GM12891 (cell line): ENCODE measurements around the gene SP100.
"Not testable (repeated sequence)": the region's sequence is repeated elsewhere in the genome, so short reads cannot be mapped to it uniquely, and the experiment has no call there.

ENCODE experiments used
- DNase-seq: peaks from one replicate; pipeline ENCODE4 v3.0.0; 2011; ENCODE audit warnings: low spot score; ENCODE audit not compliant: insufficient read length
- FAIRE-seq: peaks from 2 replicates; lab custom pipeline; 2011; peaks lifted over from hg19 to GRCh38; lab: Jason Lieb, UNC
- PAX5 ChIP-seq: IDR thresholded peaks from 2 replicates; pipeline ENCODE4 v1.6.1; 2011; ENCODE audit warnings: low read length, moderate library complexity, mild to moderate bottlenecking; ENCODE audit not compliant: insufficient read depth, severe bottlenecking
- POLR2A ChIP-seq: IDR thresholded peaks from 2 replicates; pipeline ENCODE4 v1.6.1; 2011; ENCODE audit warnings: low read depth, low read length, control low read depth
- POLR2AphosphoS5 ChIP-seq: IDR thresholded peaks from 2 replicates; pipeline ENCODE4 v1.6.1; 2011; ENCODE audit warnings: low read depth, low read length, control low read depth
- POU2F2 ChIP-seq: IDR thresholded peaks from 2 replicates; pipeline ENCODE4 v1.6.1; 2011; ENCODE audit warnings: low read depth, mild to moderate bottlenecking, control low read depth, low read length, moderate library complexity
- SPI1 ChIP-seq: IDR thresholded peaks from 2 replicates; pipeline ENCODE4 v1.6.1; 2011; ENCODE audit warnings: low read depth, low read length, control low read depth
- TAF1 ChIP-seq: IDR thresholded peaks from 2 replicates; pipeline ENCODE4 v1.6.1; 2011; ENCODE audit warnings: low read depth, low read length, control low read depth

SP100 gene

GRCh38 chr2:230455005-230455684 is 39.1 kb downstream of the SP100 start:
- DNase-seq: no peak
- peak; percentile 52 for FAIRE-seq

DNA sequence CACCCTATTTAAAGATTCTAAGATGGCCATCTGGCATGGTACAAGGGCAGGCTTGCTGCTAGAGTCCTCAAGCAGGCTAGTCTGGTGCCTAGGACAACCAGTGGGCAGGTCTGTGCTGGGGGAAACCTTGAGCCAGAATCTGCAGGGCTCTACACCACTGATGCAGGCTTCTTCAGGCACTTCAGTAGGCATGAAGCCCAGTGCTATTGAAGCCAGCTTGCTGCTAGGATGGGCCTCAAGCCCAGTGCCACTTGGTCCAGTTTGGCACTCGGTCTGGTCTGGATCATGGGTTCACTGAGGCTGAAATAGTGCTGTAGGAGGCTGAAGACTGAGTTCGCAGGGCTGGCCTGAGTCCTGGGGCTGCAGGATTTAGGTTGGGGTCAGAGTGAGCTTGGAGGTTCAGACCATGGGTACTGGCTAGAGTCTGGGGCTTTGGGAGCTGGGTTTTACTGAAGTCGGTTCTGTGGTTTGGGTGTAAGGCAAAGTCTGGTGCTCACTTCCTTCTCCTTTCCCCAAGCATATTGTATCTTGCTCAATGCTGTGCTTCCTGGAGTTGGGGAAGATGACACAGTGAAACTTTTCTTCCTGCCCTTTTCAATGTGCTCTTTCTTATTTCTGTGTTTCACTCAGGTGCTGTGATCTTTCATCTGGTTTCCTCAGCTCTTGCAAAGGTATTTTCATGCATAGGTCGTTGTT is 41.2 kb downstream of the SP100 start:
- peak; percentile 80 for FAIRE-seq
- TF ChIP-seq POLR2AphosphoS5 (peak; percentile 52; the same call in 1 of the 2 replicates), SPI1 (peak; percentile 55), PAX5 (no peak)
- no peak for DNase-seq

More at GRCh38 chr2:230455005-230455684, 39.1 kb downstream of the SP100 start:
- TF ChIP-seq PAX5 (no peak), POU2F2 (no peak), TAF1 (no peak), POLR2A (no peak), SPI1 (no peak), POLR2AphosphoS5 (no peak)

DNA sequence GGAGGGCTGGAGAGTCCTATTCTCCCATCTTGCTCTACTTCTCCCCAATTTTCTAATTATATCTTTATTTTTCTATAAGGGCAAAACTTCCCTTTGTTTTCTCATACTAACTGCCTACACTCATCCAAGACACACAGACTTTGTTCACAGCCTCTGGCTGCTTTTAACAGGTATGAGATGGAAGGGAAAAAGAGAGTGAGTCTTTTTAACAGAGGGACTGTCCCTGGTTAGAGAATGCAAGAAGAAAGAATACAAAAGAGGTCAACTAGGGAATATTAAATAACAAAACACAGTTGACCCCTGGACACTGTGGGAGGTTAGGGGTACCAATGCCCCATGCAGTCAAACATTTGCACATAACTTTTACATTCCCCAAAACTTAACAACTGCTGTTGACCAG is 41.8 kb downstream of the SP100 start:
- FAIRE-seq (peak; percentile 75), DNase-seq (no peak)
- TF ChIP-seq POLR2A (no peak), TAF1 (no peak), PAX5 (no peak), POLR2AphosphoS5 (no peak), SPI1 (no peak), POU2F2 (no peak)

GRCh38 chr2:230459216-230459615 is 43.2 kb downstream of the SP100 start:
- DNase-seq (no peak), FAIRE-seq (peak; percentile 43)
- peak; percentile 54; the same call in 1 of the 2 replicates for TF ChIP-seq SPI1
- TF ChIP-seq POLR2AphosphoS5: 0 out of 2 replicates have a peak, but pooled peaks have one; percentile 44
- TF ChIP-seq POU2F2: no peak

DNA sequence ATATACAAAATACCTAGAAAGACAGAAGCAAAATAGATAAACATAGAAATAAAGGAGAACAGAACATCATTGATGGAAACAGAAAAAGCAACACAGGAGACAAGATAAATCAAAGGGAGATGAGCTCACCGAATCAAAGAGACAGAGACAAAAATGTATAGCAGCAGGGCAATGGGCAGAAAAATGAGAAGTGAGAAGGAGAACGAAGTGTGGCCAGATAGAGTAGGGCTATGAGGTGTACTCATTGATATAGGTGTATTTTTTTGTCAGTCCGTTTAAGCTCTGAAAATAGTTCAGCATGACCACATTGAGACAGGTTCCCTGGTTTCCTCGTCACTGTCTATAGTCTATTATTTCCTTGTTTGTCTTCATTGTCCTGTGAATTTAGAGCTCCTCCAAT is 55.1 kb downstream of the SP100 start:
- DNase-seq (no peak), FAIRE-seq (peak; percentile 94)
- peak; percentile 28; the same call in 1 of the 2 replicates for TF ChIP-seq POLR2AphosphoS5
- peak; percentile 37 for TF ChIP-seq POLR2A
- no peak for TF ChIP-seq TAF1
- TF ChIP-seq POU2F2: no peak; the same call in 1 of the 2 replicates
- TF ChIP-seq PAX5: no peak
- peak; percentile 93 for TF ChIP-seq SPI1

GRCh38 chr2:230472621-230473018 is 56.6 kb downstream of the SP100 start:
- TF ChIP-seq TAF1 (no peak), POLR2AphosphoS5 (peak; percentile 59; the same call in 1 of the 2 replicates), POU2F2 (peak; percentile 62; the same call in 1 of the 2 replicates), POLR2A (no peak), PAX5 (no peak)
- DNase-seq: no peak
- peak; percentile 65 for FAIRE-seq

DNA sequence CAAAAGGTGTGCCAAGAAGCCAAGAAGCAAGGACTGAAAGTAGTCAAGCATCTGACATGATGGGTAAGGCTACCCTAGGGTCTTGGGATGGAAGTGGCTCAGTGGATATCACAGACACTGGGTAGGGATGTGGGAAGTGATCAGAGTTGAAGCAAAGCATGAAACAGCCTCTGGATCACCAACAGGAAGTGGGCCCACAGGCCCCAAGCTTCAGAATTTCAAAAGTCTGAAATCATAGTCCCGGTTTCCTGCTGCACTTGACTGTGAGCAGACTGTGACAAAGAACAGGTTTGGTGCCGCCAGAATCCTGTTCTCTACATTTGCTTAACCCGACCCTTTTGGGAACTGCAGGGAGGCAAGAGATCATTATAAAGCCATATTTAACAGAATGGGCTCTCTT is 57.4 kb downstream of the SP100 start:
- no peak for TF ChIP-seq POU2F2
- no peak for TF ChIP-seq PAX5
- TF ChIP-seq SPI1: peak; percentile 74
- TF ChIP-seq TAF1: no peak
- TF ChIP-seq POLR2A: peak; percentile 18; the same call in 1 of the 2 replicates
- TF ChIP-seq POLR2AphosphoS5: no peak; the same call in 1 of the 2 replicates
- peak; percentile 90 for FAIRE-seq
- no peak for DNase-seq

DNA sequence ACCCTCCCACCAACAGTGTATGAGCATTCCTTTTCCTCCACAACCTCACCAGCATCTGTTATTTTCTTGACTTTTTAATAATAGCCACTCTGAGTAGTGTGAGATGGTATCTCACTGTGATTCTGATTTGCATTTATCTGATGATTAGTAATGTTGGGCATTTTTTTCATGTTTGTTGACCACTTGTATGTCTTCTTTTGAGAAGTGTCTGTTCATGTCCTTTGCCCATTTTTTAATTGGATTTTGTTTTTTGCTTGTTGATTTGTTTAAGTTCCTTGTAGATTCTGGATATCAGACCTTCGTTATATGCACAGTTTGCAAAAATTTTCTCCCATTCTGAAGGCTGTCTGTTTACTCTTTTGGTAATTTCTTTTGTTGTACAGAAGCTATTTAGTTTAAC is 59.1 kb downstream of the SP100 start:
- FAIRE-seq: no peak
- no peak for DNase-seq
- TF ChIP-seq TAF1 (no peak), POLR2AphosphoS5 (no peak), POLR2A (no peak), SPI1 (no peak), PAX5 (no peak), POU2F2 (no peak)

DNA sequence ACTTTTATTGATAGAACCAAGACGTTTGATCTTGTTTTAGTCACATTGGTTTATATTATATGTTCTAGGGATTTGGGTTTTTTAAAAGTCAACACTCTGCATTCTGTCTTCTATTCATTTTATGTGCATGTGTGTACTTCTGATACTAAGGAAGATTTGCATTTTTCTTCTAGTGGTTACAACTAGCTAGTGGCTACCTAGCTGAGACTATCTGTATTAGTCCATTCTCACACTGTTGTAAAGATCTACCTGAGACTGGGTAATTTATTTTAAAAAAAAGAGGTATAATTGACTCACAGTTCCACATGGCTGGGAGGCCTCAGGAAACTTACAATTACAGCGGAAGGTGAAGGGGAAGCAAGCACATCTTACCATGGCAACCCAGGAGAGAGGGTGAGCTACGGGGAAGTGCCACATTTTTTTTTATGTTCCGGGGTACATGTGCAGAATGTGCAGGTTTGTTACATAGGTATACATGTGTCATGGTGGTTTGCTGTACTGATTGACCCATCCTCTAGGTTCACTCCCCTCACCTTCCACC is 69.9 kb downstream of the SP100 start:
- no peak for FAIRE-seq
- DNase-seq: no peak
- no peak for TF ChIP-seq TAF1
- TF ChIP-seq PAX5: no peak
- no peak for TF ChIP-seq POLR2A
- TF ChIP-seq SPI1: no peak
- no peak for TF ChIP-seq POLR2AphosphoS5
- TF ChIP-seq POU2F2: no peak

GRCh38 chr2:230491219-230491618 is 75.2 kb downstream of the SP100 start:
- not testable (repeated sequence) for DNase-seq
- FAIRE-seq: peak; percentile 55
